PC-3 (cell line): Measurements from ENCODE around the gene ESRRG.

Source experiments
- CTCF ChIP-seq: fragments of 300-600 bp; sonication (generic); conservative IDR thresholded peaks from 2 replicates; pipeline ENCODE4 v1.5.1; 2017; ENCODE audit warnings: antibody characterized with exemption, low read depth, mild to moderate bottlenecking, low read length
- EZH2 ChIP-seq: fragments of 300-600 bp; sonication (generic); IDR thresholded peaks from one replicate; pipeline ENCODE4 v1.6.1; 2017; ENCODE audit warnings: antibody characterized with exemption, mild to moderate bottlenecking, low read length; ENCODE audit not compliant: unreplicated experiment
- EZH2phosphoT487 ChIP-seq: fragments of 300-600 bp; sonication (generic); IDR thresholded peaks from 2 replicates; pipeline ENCODE4 v1.6.1; 2018; ENCODE audit warnings: mild to moderate bottlenecking, antibody characterized with exemption, low read length, borderline replicate concordance

GRCh38 chr1:216614011-216614934 lies 109.0 kb downstream of the ESRRG start:
- TF ChIP-seq CTCF (no peak), EZH2 (no peak), EZH2phosphoT487 (no peak)
